ENCODE data around the gene ADGRG6. TPM values are rescaled to one million over a fixed set of nuclear protein-coding genes. Genes with fewer than 3 reads are reported as not detected.

The ADGRG6 gene
- total RNA-seq, 1 experiment from 2014 or later = 2.5 TPM

DNA sequence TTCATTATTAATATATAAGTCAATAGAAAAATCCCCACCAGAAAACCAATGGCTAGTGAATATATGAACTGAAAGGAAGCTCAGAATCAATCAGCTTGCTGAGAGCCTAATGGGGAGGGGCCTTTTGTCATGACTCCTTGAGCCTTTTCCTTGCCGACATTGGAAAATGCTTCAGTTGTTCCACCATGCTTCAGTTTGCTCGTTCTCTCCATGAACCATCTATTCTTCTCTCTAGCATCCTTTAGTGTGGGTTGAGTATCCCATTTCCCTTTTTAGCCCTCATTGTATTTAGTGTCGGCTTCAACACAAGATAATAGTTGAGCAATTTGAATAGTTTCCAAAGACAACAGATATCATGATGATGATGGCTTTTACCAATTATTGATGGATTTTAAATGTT lies 139.9 kb downstream of the ADGRG6 start:
- Histone ChIP-seq H3K18ac (ENCODE audit: insufficient read length, low read depth, low read length) (no peak overlapping the region), H3K23me2 (ENCODE audit: insufficient read length, low read depth, low read length, poor library complexity, severe bottlenecking) (no peaks in the 10 kb centered on the region), H3K9ac (ENCODE audit: extremely low read depth, insufficient read length, low read length) (no peak overlapping the region), H3K56ac (ENCODE audit: insufficient read length, low read depth, low read length) (no peak overlapping the region), H3K14ac (ENCODE audit: insufficient read depth, low read length) (no peak overlapping the region), H3K9me3 (ENCODE audit: control insufficient read depth, low read depth, low read length) (no peaks in the 10 kb centered on the region), H3K4me2 (ENCODE audit: insufficient read depth, insufficient read length, low read length) (no peak overlapping the region), H3K23ac (ENCODE audit: insufficient read length, low read depth, low read length) (no peak overlapping the region), H4K8ac (replicated peaks; ENCODE audit: insufficient read length, low read depth, low read length) (no peak overlapping the region), H2BK15ac (ENCODE audit: low read depth, low read length) (no peak overlapping the region), H4K91ac (ENCODE audit: insufficient read length, low read depth, low read length) (no peak overlapping the region), H3K4me1 (ENCODE audit: insufficient read depth, low read length) (peaks cover 4% of the 10 kb centered on the region), H2BK12ac (ENCODE audit: insufficient read length, low read depth, low read length) (no peak overlapping the region), H3K27me3 (ENCODE audit: insufficient read depth, low read length) (no peaks in the 10 kb centered on the region), H2BK120ac (ENCODE audit: low read depth, low read length, poor library complexity, severe bottlenecking) (no peak overlapping the region), H2BK20ac (ENCODE audit: low read depth, low read length, poor library complexity, severe bottlenecking) (no peak overlapping the region), H3K79me2 (ENCODE audit: insufficient read depth, low read length) (no peaks in the 10 kb centered on the region), H4K5ac (ENCODE audit: insufficient read length, low read depth, low read length) (no peak overlapping the region), H3K27ac (ENCODE audit: insufficient read length, low read depth, low read length) (no peak overlapping the region), H2AFZ (ENCODE audit: low read length) (no peak overlapping the region), H2BK5ac (ENCODE audit: insufficient read length, low read length) (no peak overlapping the region), H3K4ac (ENCODE audit: low read depth, low read length) (no peak overlapping the region), H3K79me1 (ENCODE audit: insufficient read depth, low read depth, low read length, poor library complexity, severe bottlenecking) (no peaks in the 10 kb centered on the region), H4K20me1 (ENCODE audit: control insufficient read depth, insufficient read depth, insufficient read length) (no peaks in the 10 kb centered on the region), H3T11ph (ENCODE audit: low read length) (no peak overlapping the region), H2AK5ac (ENCODE audit: insufficient read length, low read length) (no peak overlapping the region)
- Mint-ChIP-seq H3K36me3 (ENCODE audit: insufficient read depth in 1 of 3, low read depth in 3 of 3) (no peaks in the 10 kb centered on the region), H3K9me3 (no peaks in the 10 kb centered on the region), H3K4me3 (no peak overlapping the region), H3K27me3 (ENCODE audit: low read depth) (no peaks in the 10 kb centered on the region), H3K27ac (peak overlapping the region in 1 of 3 experiments; percentile 19; a peak in 1 of 7 replicates), H3K4me1 (peaks cover 31 to 33% of the 10 kb centered on the region in 2 experiments)
- no peak for DNase-seq
- TF ChIP-seq CTCF (conservative IDR thresholded peaks at IDR 0.05) = no peak
- WGBS (ENCODE audit: extremely low coverage, insufficient read length, low lambda C conversion rate) = no CpG with 5 or more reads among the region's 3 CpGs
